Hypothalamus (tissue), 51 donors: ENCODE data around the gene RPL14.

ENCODE experiments used
- DNase-seq, 51 donors: peaks; one replicate each; lab custom pipeline; 2025; lab: John Stamatoyannopoulos, UW

Gene RPL14

DNA sequence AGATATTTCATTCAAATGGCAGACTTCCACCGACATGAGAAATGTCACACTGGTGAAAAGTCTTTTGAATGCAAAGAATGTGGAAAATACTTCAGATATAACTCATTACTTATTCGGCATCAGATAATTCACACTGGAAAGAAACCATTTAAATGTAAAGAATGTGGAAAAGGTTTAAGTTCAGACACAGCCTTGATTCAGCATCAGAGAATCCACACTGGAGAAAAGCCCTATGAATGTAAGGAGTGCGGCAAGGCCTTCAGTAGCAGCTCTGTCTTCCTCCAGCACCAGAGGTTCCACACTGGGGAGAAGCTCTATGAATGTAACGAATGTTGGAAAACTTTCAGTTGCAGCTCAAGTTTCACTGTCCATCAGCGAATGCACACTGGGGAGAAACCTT, 59.1 kb downstream of the RPL14 start:
- no peak for DNase-seq

DNA sequence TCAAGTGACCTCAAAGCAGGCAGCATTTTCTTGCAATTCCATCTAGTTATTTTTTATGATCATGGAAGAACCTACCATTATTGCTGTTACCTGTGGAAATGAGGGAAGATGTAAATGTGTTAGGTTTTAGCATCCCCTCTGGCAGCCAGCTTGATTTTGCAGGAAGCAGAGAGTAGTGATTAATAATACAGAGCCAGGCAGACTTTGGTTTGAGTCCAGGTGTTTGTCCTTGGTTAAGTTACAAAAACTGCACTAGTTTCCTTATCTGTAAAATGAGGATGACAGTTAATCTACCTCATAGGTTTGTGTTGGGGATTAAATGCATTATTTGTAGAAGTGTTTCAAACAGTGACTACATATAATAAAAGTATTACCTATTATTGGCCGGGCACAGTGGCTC, 60.9 kb downstream of the RPL14 start:
- DNase-seq = no peak
